WTC11 (cell line): Measurements from ENCODE around the gene OR9Q1. TPM values are rescaled to one million over a fixed set of nuclear protein-coding genes. Genes with fewer than 3 reads are reported as not detected.

Experiments
- ATAC-seq: fragments of 200-7000 bp; cut with Tn5 transposase; 2 replicates; pipeline ENCODE4 v1.10.0; 2021; ENCODE audit warnings: mild to moderate bottlenecking, moderate library complexity
- CTCF ChIA-PET: fragments of 300-600 bp; sonication (Branson Sonifier 250); formaldehyde crosslinking; loops from one replicate; lab custom pipeline; 2021; ENCODE audit warnings: antibody characterized with exemption; lab: Charles Lee
- POLR2A ChIA-PET: fragments of 350-600 bp; sonication (Branson Sonifier 250); formaldehyde crosslinking; loops from one replicate; lab custom pipeline; 2021; ENCODE audit warnings: antibody characterized with exemption; lab: Charles Lee
- DNase-seq: peaks from one replicate; pipeline ENCODE4 v3.0.0; 2021; ENCODE audit warnings: low spot score
- H3K27ac Mint-ChIP-seq: 2 replicates; pipeline ENCODE4 v1.8.0; 2021; ENCODE audit warnings: mixed read lengths
- H3K27me3 Mint-ChIP-seq: 2 replicates; pipeline ENCODE4 v1.8.0; 2021; ENCODE audit warnings: low read depth, mild to moderate bottlenecking, moderate library complexity, mixed read lengths
- H3K36me3 Mint-ChIP-seq: 2 replicates; pipeline ENCODE4 v1.8.0; 2021; ENCODE audit warnings: mixed read lengths
- H3K4me1 Mint-ChIP-seq: 2 replicates; pipeline ENCODE4 v1.8.0; 2022; ENCODE audit warnings: mixed read lengths
- H3K4me3 Mint-ChIP-seq: 2 replicates; pipeline ENCODE4 v1.8.0; 2021; ENCODE audit warnings: mild to moderate bottlenecking, moderate library complexity, mixed read lengths
- H3K9me3 Mint-ChIP-seq: 2 replicates; pipeline ENCODE4 v1.8.0; 2021; ENCODE audit warnings: mixed read lengths
- ATF1 ChIP-seq: sonication (generic); formaldehyde crosslinking; IDR thresholded peaks from 2 replicates; pipeline ENCODE4 v1.8.1; 2023; ENCODE audit warnings: mild to moderate bottlenecking, moderate library complexity, missing genetic modification reagents
- GTF2I ChIP-seq: fragments of 250-450 bp; sonication (Bioruptor Pico); conservative IDR thresholded peaks from 2 replicates; pipeline ENCODE4 v1.4.0; 2021; ENCODE audit warnings: mild to moderate bottlenecking
- PRRX2 ChIP-seq: fragments of 250-450 bp; sonication (Bioruptor Pico); IDR thresholded peaks from 2 replicates; pipeline ENCODE4 v1.8.0; 2021; ENCODE audit warnings: mild to moderate bottlenecking
- SMAD3 ChIP-seq: sonication (generic); formaldehyde crosslinking; IDR thresholded peaks from 2 replicates; pipeline ENCODE4 v1.8.0; 2022; ENCODE audit warnings: missing genetic modification reagents, mild to moderate bottlenecking, borderline replicate concordance
- SMAD4 ChIP-seq: sonication (generic); formaldehyde crosslinking; IDR thresholded peaks from 2 replicates; pipeline ENCODE4 v1.8.0; 2022; ENCODE audit warnings: mild to moderate bottlenecking, missing genetic modification reagents
- STAT6 ChIP-seq: sonication (generic); formaldehyde crosslinking; conservative IDR thresholded peaks from 2 replicates; pipeline ENCODE4 v1.8.1; 2023; ENCODE audit warnings: mild to moderate bottlenecking, low read depth, missing genetic modification reagents, moderate library complexity
- ZBTB21 ChIP-seq: sonication (generic); formaldehyde crosslinking; IDR thresholded peaks from 2 replicates; pipeline ENCODE4 v1.8.1; 2023; ENCODE audit warnings: mild to moderate bottlenecking, missing genetic modification reagents, borderline replicate concordance
- ZNF138 ChIP-seq: sonication (generic); formaldehyde crosslinking; conservative IDR thresholded peaks from 2 replicates; pipeline ENCODE4 v1.8.1; 2022; ENCODE audit warnings: mild to moderate bottlenecking, moderate library complexity, missing genetic modification reagents
- ZNF232 ChIP-seq: sonication (generic); formaldehyde crosslinking; IDR thresholded peaks from 2 replicates; pipeline ENCODE4 v1.8.0; 2022; ENCODE audit warnings: mild to moderate bottlenecking, missing genetic modification reagents
- ZNF396 ChIP-seq: fragments of 250-450 bp; sonication (Bioruptor Pico); IDR thresholded peaks from 2 replicates; pipeline ENCODE4 v1.8.0; 2021; ENCODE audit warnings: mild to moderate bottlenecking, moderate library complexity, borderline replicate concordance
- ZNF423 ChIP-seq: fragments of 250-450 bp; sonication (Bioruptor Pico); IDR thresholded peaks from 2 replicates; pipeline ENCODE4 v2.1.2; 2022; ENCODE audit warnings: mild to moderate bottlenecking, moderate library complexity
- ZNF425 ChIP-seq: fragments of 250-450 bp; sonication (Bioruptor Pico); conservative IDR thresholded peaks from 2 replicates; pipeline ENCODE4 v1.9.0; 2021; ENCODE audit warnings: mild to moderate bottlenecking
- total RNA-seq: library from RNA; stranded (reverse); gene quantifications from 3 replicates; pipeline ENCODE4 v1.2.3, GENCODE V29; 2021
- TF ChIP-seq, protein P1 (sequence below): fragments of 250-450 bp; sonication (Bioruptor Pico); IDR thresholded peaks from 2 replicates; pipeline ENCODE4 v1.9.0; 2021; ENCODE audit warnings: mild to moderate bottlenecking
- TF ChIP-seq, protein P2 (sequence below): sonication (generic); formaldehyde crosslinking; IDR thresholded peaks from 2 replicates; pipeline ENCODE4 v1.8.0; 2023; ENCODE audit warnings: missing genetic modification reagents
- TF ChIP-seq, protein P3 (sequence below): sonication (generic); formaldehyde crosslinking; IDR thresholded peaks from 2 replicates; pipeline ENCODE4 v1.8.1; 2022; ENCODE audit warnings: missing genetic modification reagents, borderline replicate concordance
- TF ChIP-seq, protein P4 (sequence below): fragments of 250-450 bp; sonication (Bioruptor Pico); IDR thresholded peaks from 2 replicates; pipeline ENCODE4 v2.1.2; 2022; ENCODE audit warnings: mild to moderate bottlenecking, moderate library complexity
- TF ChIP-seq, protein P5 (sequence below): sonication (generic); formaldehyde crosslinking; IDR thresholded peaks from 2 replicates; pipeline ENCODE4 v1.8.0; 2022; ENCODE audit warnings: missing genetic modification reagents

OR9Q1 gene
- total RNA-seq, 1 experiment from 2014 or later = not detected

- TF ChIP-seq STAT6 = no peak
- TF ChIP-seq PRRX2 = no peak
Measured at GRCh38 chr11:58193391-58193790, 169.7 kb downstream of the OR9Q1 start (continued).

DNA sequence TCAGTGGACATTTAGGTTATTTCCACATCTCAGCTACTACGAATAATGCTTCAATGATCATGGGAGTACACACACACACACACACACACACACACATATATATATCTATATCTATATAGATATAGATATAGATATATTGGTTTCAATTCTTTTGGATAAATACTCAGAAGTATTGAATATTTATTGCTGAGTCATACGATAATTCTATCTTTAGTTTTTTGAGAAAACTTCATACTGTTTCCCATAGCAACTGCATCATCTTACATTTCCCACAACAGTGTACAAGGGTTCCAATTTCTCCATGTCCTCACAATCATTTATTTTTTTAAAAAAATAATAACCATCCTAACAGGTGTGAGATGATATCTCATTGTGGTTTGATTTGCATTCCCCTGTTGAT lies 172.3 kb downstream of the OR9Q1 start:
- peaks cover 49% of the 10 kb centered on the region for H3K9me3 Mint-ChIP-seq
- ATAC-seq = no peak
- ChIA-PET POLR2A (no interaction called here), CTCF (no interaction called here)
- no peaks in the 10 kb centered on the region for H3K4me1 Mint-ChIP-seq
- DNase-seq = no peak
- H3K27ac Mint-ChIP-seq = no peak overlapping the region
- H3K4me3 Mint-ChIP-seq = no peak overlapping the region
- H3K36me3 Mint-ChIP-seq = peaks cover 9% of the 10 kb centered on the region; the same call in 1 of the 2 replicates
- H3K27me3 Mint-ChIP-seq = no peaks in the 10 kb centered on the region
- no peak for TF ChIP-seq ZNF396 (CRISPR knock-in tag)
- TF ChIP-seq ZNF232 (CRISPR knock-in tag) = no peak
- TF ChIP-seq ZNF425 (CRISPR knock-in tag) = no peak
- no peak for TF ChIP-seq ZBTB21 (CRISPR knock-in tag)
- TF ChIP-seq, protein P1, sequence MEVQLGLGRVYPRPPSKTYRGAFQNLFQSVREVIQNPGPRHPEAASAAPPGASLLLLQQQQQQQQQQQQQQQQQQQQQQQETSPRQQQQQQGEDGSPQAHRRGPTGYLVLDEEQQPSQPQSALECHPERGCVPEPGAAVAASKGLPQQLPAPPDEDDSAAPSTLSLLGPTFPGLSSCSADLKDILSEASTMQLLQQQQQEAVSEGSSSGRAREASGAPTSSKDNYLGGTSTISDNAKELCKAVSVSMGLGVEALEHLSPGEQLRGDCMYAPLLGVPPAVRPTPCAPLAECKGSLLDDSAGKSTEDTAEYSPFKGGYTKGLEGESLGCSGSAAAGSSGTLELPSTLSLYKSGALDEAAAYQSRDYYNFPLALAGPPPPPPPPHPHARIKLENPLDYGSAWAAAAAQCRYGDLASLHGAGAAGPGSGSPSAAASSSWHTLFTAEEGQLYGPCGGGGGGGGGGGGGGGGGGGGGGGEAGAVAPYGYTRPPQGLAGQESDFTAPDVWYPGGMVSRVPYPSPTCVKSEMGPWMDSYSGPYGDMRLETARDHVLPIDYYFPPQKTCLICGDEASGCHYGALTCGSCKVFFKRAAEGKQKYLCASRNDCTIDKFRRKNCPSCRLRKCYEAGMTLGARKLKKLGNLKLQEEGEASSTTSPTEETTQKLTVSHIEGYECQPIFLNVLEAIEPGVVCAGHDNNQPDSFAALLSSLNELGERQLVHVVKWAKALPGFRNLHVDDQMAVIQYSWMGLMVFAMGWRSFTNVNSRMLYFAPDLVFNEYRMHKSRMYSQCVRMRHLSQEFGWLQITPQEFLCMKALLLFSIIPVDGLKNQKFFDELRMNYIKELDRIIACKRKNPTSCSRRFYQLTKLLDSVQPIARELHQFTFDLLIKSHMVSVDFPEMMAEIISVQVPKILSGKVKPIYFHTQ (CRISPR knock-in tag) = no peak
- TF ChIP-seq, protein P2, sequence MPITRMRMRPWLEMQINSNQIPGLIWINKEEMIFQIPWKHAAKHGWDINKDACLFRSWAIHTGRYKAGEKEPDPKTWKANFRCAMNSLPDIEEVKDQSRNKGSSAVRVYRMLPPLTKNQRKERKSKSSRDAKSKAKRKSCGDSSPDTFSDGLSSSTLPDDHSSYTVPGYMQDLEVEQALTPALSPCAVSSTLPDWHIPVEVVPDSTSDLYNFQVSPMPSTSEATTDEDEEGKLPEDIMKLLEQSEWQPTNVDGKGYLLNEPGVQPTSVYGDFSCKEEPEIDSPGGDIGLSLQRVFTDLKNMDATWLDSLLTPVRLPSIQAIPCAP = no peak
- TF ChIP-seq, protein P3, sequence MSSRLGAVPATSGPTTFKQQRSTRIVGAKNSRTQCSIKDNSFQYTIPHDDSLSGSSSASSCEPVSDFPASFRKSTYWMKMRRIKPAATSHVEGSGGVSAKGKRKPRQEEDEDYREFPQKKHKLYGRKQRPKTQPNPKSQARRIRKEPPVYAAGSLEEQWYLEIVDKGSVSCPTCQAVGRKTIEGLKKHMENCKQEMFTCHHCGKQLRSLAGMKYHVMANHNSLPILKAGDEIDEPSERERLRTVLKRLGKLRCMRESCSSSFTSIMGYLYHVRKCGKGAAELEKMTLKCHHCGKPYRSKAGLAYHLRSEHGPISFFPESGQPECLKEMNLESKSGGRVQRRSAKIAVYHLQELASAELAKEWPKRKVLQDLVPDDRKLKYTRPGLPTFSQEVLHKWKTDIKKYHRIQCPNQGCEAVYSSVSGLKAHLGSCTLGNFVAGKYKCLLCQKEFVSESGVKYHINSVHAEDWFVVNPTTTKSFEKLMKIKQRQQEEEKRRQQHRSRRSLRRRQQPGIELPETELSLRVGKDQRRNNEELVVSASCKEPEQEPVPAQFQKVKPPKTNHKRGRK (CRISPR knock-in tag) = no peak
- TF ChIP-seq, protein P4, sequence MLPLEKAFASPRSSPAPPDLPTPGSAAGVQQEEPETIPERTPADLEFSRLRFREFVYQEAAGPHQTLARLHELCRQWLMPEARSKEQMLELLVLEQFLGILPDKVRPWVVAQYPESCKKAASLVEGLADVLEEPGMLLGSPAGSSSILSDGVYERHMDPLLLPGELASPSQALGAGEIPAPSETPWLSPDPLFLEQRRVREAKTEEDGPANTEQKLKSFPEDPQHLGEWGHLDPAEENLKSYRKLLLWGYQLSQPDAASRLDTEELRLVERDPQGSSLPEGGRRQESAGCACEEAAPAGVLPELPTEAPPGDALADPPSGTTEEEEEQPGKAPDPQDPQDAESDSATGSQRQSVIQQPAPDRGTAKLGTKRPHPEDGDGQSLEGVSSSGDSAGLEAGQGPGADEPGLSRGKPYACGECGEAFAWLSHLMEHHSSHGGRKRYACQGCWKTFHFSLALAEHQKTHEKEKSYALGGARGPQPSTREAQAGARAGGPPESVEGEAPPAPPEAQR = no peak
- no peak for TF ChIP-seq ZNF138
- no peak for TF ChIP-seq ZNF423 (CRISPR knock-in tag)
- no peak for TF ChIP-seq GTF2I (CRISPR knock-in tag)
- no peak for TF ChIP-seq ATF1
- TF ChIP-seq SMAD4 = no peak
- TF ChIP-seq SMAD3 (CRISPR knock-in tag) = no peak
- TF ChIP-seq, protein P5, sequence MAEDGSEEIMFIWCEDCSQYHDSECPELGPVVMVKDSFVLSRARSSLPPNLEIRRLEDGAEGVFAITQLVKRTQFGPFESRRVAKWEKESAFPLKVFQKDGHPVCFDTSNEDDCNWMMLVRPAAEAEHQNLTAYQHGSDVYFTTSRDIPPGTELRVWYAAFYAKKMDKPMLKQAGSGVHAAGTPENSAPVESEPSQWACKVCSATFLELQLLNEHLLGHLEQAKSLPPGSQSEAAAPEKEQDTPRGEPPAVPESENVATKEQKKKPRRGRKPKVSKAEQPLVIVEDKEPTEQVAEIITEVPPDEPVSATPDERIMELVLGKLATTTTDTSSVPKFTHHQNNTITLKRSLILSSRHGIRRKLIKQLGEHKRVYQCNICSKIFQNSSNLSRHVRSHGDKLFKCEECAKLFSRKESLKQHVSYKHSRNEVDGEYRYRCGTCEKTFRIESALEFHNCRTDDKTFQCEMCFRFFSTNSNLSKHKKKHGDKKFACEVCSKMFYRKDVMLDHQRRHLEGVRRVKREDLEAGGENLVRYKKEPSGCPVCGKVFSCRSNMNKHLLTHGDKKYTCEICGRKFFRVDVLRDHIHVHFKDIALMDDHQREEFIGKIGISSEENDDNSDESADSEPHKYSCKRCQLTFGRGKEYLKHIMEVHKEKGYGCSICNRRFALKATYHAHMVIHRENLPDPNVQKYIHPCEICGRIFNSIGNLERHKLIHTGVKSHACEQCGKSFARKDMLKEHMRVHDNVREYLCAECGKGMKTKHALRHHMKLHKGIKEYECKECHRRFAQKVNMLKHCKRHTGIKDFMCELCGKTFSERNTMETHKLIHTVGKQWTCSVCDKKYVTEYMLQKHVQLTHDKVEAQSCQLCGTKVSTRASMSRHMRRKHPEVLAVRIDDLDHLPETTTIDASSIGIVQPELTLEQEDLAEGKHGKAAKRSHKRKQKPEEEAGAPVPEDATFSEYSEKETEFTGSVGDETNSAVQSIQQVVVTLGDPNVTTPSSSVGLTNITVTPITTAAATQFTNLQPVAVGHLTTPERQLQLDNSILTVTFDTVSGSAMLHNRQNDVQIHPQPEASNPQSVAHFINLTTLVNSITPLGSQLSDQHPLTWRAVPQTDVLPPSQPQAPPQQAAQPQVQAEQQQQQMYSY = no peak
